Transverse colon (tissue), 4 donors: ENCODE results near the gene TLE5. TPM values are rescaled to one million over a fixed set of nuclear protein-coding genes. Genes with fewer than 3 reads are reported as not detected.

Source experiments
- DNase-seq: peaks from one replicate; pipeline ENCODE4 v3.0.0-alpha.2; 2019
- H3K27ac ChIP-seq, 4 donors: fragments of 200-600 bp; sonication (generic); 2 replicates each; pipeline ENCODE4 v1.5.1; 2016 to 2018; ENCODE audit warnings: inconsistent platforms in 4 of 4
- H3K27me3 ChIP-seq: fragments of 200-600 bp; sonication (generic); 2 replicates; pipeline ENCODE4 v1.5.1; 2017; ENCODE audit warnings: inconsistent platforms
- H3K36me3 ChIP-seq, 4 donors: fragments of 200-600 bp; sonication (generic); 2 replicates each; pipeline ENCODE4 v1.5.1; 2017 to 2019; ENCODE audit warnings: inconsistent platforms in 4 of 4
- H3K4me1 ChIP-seq, 4 donors: fragments of 200-600 bp; sonication (generic); 2 replicates each; pipeline ENCODE4 v1.5.1; 2017 to 2020; ENCODE audit warnings: inconsistent platforms in 4 of 4
- H3K4me3 ChIP-seq, 4 donors: fragments of 200-600 bp; sonication (generic); 1 replicate in 1 of 4; 2 replicates in 3 of 4; pipeline versions ENCODE4 v1.5.1 to v1.6.1; 2017 to 2019; ENCODE audit warnings: inconsistent platforms in 4 of 4
- H3K9me3 ChIP-seq, 2 donors: fragments of 200-600 bp; sonication (generic); 2 replicates each; pipeline ENCODE4 v1.5.1; 2017 to 2019; ENCODE audit warnings: inconsistent platforms in 2 of 2
- EP300 ChIP-seq: sonication (generic); formaldehyde crosslinking; IDR thresholded peaks from one replicate; pipeline ENCODE4 v1.6.1; 2017; ENCODE audit warnings: antibody characterized with exemption, low read depth
- POLR2A ChIP-seq: fragments of 450-650 bp; IDR thresholded peaks from one replicate; pipeline ENCODE4 v1.6.1; 2016; ENCODE audit warnings: antibody characterized with exemption, mild to moderate bottlenecking, moderate library complexity
- POLR2AphosphoS5 ChIP-seq, 3 donors: sonication (generic); formaldehyde crosslinking; IDR thresholded peaks; one replicate each; pipeline ENCODE4 v1.6.1; 2016; ENCODE audit warnings: antibody characterized with exemption in 3 of 3
- WGBS, 2 donors: methylation state at CpG; one replicate each; pipeline ENCODE4 v1.1.5; 2018; ENCODE audit warnings: low coverage in 1 of 2; 5-methylcytosine and 5-hydroxymethylcytosine counted together
- in situ Hi-C, 4 donors: fragments of 200-750 bp; cut with MboI; loops; one replicate each; pipeline versions ENCODE4 v1.15.0 to v1.15.1; 2017; ENCODE audit warnings: low sequenced_read_pairs in 3 of 4, low pct_ligation_motif_present in 1 of 4, low pct_unique_long_range_greater_than_20kb in 1 of 4
- intact Hi-C: fragments of 100-400 bp; cut with DNase I; formaldehyde crosslinking; loops from one replicate; pipeline ENCODE4 v1.15.1; 2023; ENCODE audit warnings: low total_unique reads
- total RNA-seq, 4 donors: library from RNA; depleted of rRNA; stranded (reverse); fragments of >200 nt; gene quantifications; one replicate each; pipeline ENCODE4 v1.1.0, GENCODE V29; 2016
- TF ChIP-seq, protein P1 (sequence below), 5 experiments: fragments of 200-600 bp in 3 of 5; fragments of 450-650 bp in 2 of 5; sonication (generic) in 3 of 5; IDR thresholded peaks; 1 replicate in 2 of 5; 2 replicates in 3 of 5; pipeline ENCODE4 v1.5.1; 2016 to 2017; ENCODE audit warnings: antibody characterized with exemption in 5 of 5, inconsistent platforms in 3 of 5, mild to moderate bottlenecking in 2 of 5, moderate library complexity in 1 of 5

TLE5 gene
- total RNA-seq, 4 donors from 2014 or later: 307 to 561 (median 400) TPM

- TF ChIP-seq, protein P1, sequence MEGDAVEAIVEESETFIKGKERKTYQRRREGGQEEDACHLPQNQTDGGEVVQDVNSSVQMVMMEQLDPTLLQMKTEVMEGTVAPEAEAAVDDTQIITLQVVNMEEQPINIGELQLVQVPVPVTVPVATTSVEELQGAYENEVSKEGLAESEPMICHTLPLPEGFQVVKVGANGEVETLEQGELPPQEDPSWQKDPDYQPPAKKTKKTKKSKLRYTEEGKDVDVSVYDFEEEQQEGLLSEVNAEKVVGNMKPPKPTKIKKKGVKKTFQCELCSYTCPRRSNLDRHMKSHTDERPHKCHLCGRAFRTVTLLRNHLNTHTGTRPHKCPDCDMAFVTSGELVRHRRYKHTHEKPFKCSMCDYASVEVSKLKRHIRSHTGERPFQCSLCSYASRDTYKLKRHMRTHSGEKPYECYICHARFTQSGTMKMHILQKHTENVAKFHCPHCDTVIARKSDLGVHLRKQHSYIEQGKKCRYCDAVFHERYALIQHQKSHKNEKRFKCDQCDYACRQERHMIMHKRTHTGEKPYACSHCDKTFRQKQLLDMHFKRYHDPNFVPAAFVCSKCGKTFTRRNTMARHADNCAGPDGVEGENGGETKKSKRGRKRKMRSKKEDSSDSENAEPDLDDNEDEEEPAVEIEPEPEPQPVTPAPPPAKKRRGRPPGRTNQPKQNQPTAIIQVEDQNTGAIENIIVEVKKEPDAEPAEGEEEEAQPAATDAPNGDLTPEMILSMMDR (IDR thresholded peaks at IDR 0.05): no peak
- TF ChIP-seq POLR2AphosphoS5 (IDR thresholded peaks at IDR 0.05) (no peak), POLR2A (no peak), EP300 (no peak)
- WGBS, 2 donors: 82 to 90% methylated on average over 8 to 9 of the region's 9 CpGs
Observed at GRCh38 chr19:3007975-3008374, 54.3 kb downstream of the TLE5 start.

DNA sequence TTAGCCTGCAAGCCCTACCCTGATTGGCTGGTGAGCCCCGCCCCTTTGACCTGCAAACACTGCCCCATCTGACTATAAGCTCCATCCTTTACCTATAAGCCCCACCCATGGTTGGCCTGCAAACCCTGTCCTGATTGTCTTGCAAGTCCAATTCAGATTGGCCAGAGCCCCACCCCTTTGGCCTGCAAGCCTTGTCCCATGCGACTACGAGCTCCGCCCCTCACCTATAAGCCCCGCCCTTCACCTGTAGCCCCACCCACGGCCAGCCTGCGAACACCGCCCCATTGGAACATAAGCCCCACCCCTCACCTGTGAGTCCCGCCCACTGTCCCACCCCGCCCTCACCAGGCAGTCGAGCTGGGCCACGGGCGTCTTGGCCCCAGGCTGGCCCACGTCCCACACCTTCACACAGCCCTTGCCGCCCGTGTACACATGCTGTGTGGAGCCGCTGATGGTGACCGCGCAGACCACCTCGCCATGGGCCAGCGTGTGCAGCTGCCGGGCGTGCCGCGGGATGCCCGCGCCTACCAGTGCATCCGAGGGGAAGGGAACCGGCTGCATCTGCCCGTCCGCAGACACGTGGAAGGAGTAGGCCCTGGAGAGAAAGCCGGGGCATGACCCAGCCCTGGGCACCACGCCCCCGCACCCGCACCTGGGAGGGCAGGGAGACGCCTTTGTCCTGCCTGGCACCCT lies 56.1 kb downstream of the TLE5 start:
- in situ Hi-C loops (no loop called here), intact Hi-C loops (no loop called here)
- 61 to 88% methylated on average over 4 to 36 of the region's 37 CpGs for WGBS, 2 donors
- Histone ChIP-seq H3K36me3 (peaks cover 0 to 3% (median 0%) of the 10 kb centered on the region in 4 donors), H3K4me1 (no peaks in the 10 kb centered on the region), H3K4me3 (no peak overlapping the region), H3K27ac (no peak overlapping the region), H3K27me3 (no peaks in the 10 kb centered on the region), H3K9me3 (no peaks in the 10 kb centered on the region)
- peak; percentile 35 for DNase-seq
- TF ChIP-seq POLR2A (no peak), EP300 (no peak), POLR2AphosphoS5 (IDR thresholded peaks at IDR 0.05) (no peak)
- TF ChIP-seq, protein P1 (IDR thresholded peaks at IDR 0.05): no peak

More at GRCh38 chr19:3007975-3008374, 54.3 kb downstream of the TLE5 start:
- H3K4me3 ChIP-seq: no peak overlapping the region
- no peak overlapping the region for H3K27ac ChIP-seq
- peaks cover 0 to 3% (median 0%) of the 10 kb centered on the region in 4 donors for H3K36me3 ChIP-seq
- no peak for DNase-seq
- in situ Hi-C loops: no loop called here
- intact Hi-C loops: no loop called here
- H3K9me3 ChIP-seq: no peaks in the 10 kb centered on the region
- H3K4me1 ChIP-seq: no peaks in the 10 kb centered on the region
- no peaks in the 10 kb centered on the region for H3K27me3 ChIP-seq

- peaks cover 0 to 3% (median 0%) of the 10 kb centered on the region in 4 donors for H3K36me3 ChIP-seq
- no peak for DNase-seq
- H3K9me3 ChIP-seq: no peaks in the 10 kb centered on the region
- no peak overlapping the region for H3K27ac ChIP-seq
- no peak overlapping the region for H3K4me3 ChIP-seq
- no peaks in the 10 kb centered on the region for H3K27me3 ChIP-seq
- no peaks in the 10 kb centered on the region for H3K4me1 ChIP-seq
- TF ChIP-seq, protein P1 (IDR thresholded peaks at IDR 0.05): no peak
- no peak for TF ChIP-seq POLR2A
- TF ChIP-seq POLR2AphosphoS5 (IDR thresholded peaks at IDR 0.05): no peak
- TF ChIP-seq EP300: no peak
- intact Hi-C loops: no loop called here
- WGBS, 2 donors: 95% methylated on average over 15 of the region's 18 CpGs; no CpG with 5 or more reads in 1 of the 2 donors
- in situ Hi-C loops: no loop called here
Observed at GRCh38 chr19:3005345-3005744, 57.0 kb downstream of the TLE5 start.

- 83 to 92% methylated on average over 1 to 4 of the region's 4 CpGs for WGBS, 2 donors
- Histone ChIP-seq H3K4me3 (no peak overlapping the region), H3K4me1 (no peaks in the 10 kb centered on the region), H3K27me3 (no peaks in the 10 kb centered on the region), H3K9me3 (no peaks in the 10 kb centered on the region), H3K36me3 (peaks cover 0 to 3% (median 0%) of the 10 kb centered on the region in 4 donors), H3K27ac (no peak overlapping the region)
- intact Hi-C loops: no loop called here
- no peak for TF ChIP-seq EP300
- TF ChIP-seq POLR2A: no peak
- TF ChIP-seq, protein P1 (IDR thresholded peaks at IDR 0.05): no peak
- no peak for TF ChIP-seq POLR2AphosphoS5 (IDR thresholded peaks at IDR 0.05)
- DNase-seq: no peak
- in situ Hi-C loops: no loop called here
Observed at GRCh38 chr19:3004522-3004921, 57.8 kb downstream of the TLE5 start.
